Activated CD8-positive, alpha-beta memory T cell treated with anti-CD3 and anti-CD28 coated beads for 4 hours (primary cell): ENCODE results near the gene QRICH1.

Source experiments
- DNase-seq, 2 donors: peaks; one replicate each; pipeline ENCODE4 v3.0.0-alpha.2; 2020; ENCODE audit warnings: low read depth in 2 of 2

Gene QRICH1

DNA sequence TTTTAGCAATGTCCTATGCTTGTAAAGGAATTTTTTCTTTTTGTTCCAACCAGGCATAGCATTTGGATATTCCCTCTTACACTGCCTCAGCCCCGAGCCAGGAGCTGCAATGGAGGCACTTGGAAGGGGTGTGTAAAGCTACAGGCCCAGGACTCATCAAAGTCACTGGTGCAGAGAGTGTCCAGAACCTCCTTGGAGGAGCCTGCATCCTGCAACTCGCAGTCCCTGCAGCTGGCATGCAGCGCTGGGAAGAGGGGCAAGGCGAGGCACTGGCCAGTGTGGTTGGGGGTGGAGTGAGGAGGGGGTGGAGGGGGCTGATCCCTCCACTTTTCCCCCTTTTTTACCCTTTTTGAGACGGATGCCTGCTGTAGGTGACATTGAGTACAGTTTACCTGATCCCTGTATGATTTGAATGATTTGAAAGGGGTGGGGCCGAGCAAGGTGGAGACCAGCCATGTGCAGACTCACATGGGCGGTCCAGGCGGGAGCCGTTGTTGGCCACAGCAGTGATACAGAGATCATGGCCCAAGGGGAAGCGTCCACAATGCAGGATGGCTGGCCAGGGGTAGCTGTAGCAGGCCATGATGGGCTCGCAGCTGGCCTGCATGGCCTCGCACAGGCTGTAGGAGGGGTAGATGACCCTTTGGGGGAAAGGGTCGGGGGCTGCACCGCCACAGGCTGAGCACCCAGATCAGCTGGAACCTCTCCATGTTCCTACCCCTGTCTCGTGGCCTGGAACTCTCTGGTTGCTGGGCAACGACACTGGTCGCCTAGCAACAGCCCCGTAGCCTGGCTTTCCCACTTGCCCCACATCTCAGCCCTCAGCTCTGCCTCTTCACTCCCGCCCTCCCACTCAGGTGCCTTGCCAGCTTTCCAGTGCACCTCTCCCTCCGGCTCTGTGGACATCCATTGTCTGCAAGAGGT, 95.9 kb downstream of the QRICH1 start:
- no peak for DNase-seq

DNA sequence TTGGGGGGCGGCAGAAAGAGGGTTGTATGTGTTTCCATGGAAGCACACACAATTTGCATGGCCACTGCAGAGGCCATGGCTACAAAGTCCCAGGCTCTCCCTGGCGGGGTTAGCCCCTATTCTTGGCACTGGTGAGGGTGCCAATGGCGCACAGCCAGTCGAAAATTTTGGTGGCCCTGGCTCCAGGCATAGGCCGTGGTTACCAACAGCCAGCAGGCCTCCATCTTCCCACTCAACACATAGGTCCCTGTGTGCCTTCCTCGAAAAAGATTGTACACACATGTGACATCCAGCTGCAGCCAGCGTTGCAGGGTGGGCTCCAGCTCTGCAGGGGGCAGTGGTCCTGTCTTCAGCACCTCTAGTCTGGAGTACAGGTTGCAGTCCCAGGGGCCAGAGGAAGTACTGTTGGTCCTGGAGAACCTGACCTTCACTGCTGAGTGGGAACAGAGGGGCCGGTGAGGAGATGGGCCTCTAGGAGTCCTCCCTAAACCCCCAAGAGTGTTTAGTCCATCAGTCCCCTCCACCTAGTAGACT, 96.7 kb downstream of the QRICH1 start:
- DNase-seq = no peak

GRCh38 chr3:48996640-48997039, 97.2 kb downstream of the QRICH1 start:
- DNase-seq = no peak

GRCh38 chr3:48993834-48994233, 100.0 kb downstream of the QRICH1 start:
- no peak for DNase-seq

DNA sequence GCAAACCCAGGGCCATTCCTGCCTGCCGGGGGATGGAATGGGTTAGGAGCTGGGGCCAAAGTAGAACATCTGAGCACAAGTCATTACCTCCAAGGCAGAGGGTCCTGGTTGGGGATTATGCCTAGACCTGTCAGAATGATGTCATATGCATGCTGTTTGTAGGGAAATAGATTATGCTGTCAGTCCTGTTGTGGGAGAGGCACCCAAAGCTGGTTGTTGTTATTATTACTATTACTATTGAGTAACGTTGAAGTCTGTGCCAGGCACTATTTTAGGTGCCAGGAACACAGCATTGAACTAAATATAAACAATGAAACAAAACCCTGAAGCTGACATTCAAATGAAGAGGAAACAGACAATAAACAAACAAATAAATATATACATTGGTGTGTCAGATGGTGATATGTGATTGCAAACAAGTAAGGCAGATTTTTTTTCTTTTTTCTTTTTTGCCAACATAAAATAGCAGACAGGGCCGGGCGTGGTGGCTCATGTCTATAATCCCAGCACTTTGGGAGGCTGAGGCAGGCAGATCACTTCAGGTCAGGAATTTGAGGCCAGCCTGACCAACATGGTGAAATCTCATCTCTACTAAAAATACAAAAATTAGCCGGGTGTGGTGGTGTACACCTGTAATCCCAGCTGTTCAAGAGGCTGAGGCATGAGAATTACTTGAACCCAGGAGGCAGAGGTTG, 101.9 kb downstream of the QRICH1 start:
- no peak for DNase-seq

DNA sequence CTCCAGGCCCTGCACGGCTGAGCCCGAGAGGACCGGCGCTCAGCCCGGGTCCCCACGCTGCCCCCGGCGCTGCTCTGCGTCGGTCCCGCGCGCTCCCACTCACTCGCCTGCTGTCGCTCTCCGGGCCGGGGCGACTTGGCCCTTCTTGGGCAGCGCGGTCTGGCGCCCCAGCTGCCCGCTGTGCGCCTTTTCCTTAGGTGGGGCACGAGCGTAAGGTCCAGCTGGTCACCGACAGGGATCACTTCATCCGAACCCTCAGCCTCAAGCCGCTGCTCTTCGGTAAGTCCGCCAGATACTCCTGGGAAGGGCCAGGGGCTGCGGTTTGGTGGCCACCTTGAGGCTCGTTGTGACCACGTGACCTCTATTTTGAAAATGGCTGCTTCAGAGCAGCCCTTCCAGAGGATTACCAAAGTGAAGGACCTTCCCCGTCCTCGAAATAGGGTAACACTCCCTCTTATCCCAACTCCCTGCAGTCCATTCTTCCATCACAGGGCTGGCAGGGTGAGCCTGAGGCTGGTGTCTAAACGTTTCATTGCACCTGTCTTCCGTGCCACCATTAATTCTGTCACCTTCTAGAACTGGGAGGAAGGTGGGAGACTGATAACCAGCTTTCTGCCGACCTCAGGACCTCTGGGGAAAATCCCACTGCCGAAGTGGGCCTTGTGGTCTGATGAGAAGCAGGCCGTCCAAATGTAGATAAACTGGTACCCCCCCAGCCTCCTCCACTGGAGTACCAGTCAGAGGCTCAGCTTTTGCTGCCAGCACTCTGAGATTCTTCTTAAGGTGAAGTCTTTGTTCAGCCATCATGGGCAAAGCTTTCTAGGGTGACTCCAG, 103.0 kb downstream of the QRICH1 start:
- no peak for DNase-seq

DNA sequence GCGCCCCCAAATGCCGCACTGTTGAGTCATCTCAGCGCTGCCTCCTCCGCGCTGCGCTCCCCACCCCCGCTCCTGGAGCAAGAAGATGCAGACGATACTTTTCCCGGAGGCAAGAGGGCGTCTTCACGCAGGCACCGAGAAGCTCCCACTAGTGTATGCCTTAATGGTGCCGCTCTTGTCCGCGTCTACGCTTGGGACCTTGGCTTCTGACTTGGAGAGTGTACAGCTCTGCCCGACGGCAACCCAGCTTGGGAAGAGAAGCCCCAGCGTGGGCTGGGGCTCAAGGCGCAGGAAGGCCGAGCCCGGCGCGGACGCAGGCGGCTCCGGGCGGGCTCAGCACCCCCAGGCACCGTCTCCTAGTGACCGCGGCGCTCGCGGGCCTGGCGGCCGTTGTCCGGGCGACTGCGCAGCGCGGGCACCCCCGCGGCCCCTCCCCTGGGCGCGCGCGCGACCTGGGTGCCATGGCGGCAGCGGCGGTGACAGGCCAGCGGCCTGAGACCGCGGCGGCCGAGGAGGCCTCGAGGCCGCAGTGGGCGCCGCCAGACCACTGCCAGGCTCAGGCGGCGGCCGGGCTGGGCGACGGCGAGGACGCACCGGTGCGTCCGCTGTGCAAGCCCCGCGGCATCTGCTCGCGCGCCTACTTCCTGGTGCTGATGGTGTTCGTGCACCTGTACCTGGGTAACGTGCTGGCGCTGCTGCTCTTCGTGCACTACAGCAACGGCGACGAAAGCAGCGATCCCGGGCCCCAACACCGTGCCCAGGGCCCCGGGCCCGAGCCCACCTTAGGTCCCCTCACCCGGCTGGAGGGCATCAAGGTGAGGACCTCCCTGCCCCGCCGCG, 103.9 kb downstream of the QRICH1 start, which contains the start of gene P4HTM:
Gene P4HTM, plus strand, starts transcription at position 446 of the 840 bp plus-strand sequence. Its CDS starts 16 bp downstream, at position 462.
- peak; percentile 74 to 75 for DNase-seq

GRCh38 chr3:48989126-48989795, 104.6 kb downstream of the QRICH1 start:
- DNase-seq = no peak

- no peak for DNase-seq
Measured at GRCh38 chr3:48985831-48986376, 108.0 kb downstream of the QRICH1 start.

GRCh38 chr3:48984663-48985062, 109.2 kb downstream of the QRICH1 start:
- no peak for DNase-seq

DNA sequence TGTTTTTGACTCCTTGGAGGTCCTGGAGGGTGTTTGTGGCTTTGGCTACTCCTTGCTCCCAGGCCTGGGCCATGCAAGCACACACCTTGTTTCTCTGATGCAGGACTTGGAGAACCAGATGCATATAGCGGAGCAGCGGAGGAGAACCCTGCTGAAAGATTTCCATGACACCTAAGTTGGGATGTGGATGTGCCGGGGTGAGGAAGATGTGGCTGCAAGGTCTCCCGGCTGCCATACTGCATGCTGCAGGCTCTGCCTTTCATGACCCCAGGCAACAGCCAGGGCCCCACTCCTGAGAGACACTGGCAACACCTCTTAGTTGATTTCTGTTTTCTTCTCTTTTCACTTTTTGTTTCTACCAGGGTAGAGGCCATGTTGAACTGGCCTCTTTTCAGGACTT, 110.8 kb downstream of the QRICH1 start:
- DNase-seq = no peak

DNA sequence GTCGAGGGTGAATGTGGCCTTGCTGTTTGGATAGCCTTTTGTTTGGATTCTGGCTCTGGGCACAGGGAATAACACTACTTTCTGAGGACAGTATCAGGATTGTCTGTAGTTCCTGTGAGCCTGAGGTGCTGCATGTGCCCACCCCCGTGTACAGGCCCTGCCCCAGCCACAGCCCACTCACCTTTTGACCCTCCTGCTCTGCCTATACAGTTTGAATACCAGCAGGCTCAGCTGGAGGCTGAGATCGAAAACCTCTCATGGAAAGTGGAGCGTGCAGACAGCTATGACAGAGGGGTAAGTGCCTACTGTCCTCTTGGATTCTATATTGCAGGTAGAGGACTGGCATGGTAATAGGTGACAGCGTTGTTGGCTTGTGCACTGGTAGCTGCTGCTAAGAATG, 111.2 kb downstream of the QRICH1 start:
- no peak for DNase-seq

DNA sequence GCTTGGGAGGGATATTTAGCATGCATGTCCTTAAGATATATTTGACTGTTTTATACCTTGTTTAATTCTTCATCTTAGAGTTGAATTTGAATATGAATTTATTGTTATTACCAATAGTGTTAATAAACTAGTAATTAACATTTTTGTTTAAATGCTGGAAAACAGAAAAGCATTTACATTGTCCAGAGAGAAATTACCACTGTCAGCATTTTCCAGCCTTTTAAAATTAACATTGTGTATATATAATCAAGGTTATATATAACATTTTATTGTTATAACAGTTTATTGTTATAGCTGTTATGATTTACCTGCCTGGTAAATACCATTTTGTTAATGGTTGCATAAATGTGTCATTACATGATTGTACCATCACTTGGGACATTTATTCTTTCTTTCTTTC, 111.9 kb downstream of the QRICH1 start:
- no peak for DNase-seq

DNA sequence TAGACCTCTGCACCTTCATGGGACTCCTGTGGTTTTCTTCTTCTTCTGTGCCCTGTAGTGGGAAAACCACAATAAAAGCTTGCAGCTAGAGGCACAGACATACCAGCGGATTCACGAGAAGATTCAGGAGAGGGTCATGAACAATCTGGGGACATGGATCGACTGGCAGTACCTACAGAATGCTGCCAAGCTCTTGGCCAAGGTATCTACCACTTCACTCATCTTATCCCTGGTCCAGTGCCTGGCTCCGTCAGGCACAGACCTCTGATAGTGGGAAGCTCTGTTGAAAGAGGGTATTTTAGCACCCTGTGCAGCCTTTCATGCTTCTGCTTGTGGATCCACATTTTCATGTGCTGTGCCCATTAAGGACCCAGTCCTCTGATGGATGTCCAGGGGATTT, 113.6 kb downstream of the QRICH1 start:
- DNase-seq = no peak
